GM18951 (cell line): ENCODE data around the gene RIPOR3.

Experiments used
- POLR2A ChIP-seq: IDR thresholded peaks from 4 replicates; pipeline ENCODE4 v1.6.1; 2011; ENCODE audit warnings: mild to moderate bottlenecking; ENCODE audit not compliant: insufficient read length, insufficient read depth; ENCODE audit errors: extremely low read depth
- in situ Hi-C: fragments of 300-500 bp; cut with MboI; formaldehyde crosslinking; loops from one replicate; pipeline ENCODE4 v1.12.0; 2022; ENCODE audit warnings: low sequenced_read_pairs, mixed read lengths, inconsistent platforms; ENCODE audit not compliant: unreplicated experiment

Gene RIPOR3

GRCh38 chr20:50728486-50728980, 37.2 kb upstream of the RIPOR3 start:
- in situ Hi-C loops = no loop called here
- TF ChIP-seq POLR2A = no peak

- no peak for TF ChIP-seq POLR2A
- in situ Hi-C loops = no loop called here
These were observed 36.6 kb upstream of the RIPOR3 start for GRCh38 chr20:50727792-50728485.

DNA sequence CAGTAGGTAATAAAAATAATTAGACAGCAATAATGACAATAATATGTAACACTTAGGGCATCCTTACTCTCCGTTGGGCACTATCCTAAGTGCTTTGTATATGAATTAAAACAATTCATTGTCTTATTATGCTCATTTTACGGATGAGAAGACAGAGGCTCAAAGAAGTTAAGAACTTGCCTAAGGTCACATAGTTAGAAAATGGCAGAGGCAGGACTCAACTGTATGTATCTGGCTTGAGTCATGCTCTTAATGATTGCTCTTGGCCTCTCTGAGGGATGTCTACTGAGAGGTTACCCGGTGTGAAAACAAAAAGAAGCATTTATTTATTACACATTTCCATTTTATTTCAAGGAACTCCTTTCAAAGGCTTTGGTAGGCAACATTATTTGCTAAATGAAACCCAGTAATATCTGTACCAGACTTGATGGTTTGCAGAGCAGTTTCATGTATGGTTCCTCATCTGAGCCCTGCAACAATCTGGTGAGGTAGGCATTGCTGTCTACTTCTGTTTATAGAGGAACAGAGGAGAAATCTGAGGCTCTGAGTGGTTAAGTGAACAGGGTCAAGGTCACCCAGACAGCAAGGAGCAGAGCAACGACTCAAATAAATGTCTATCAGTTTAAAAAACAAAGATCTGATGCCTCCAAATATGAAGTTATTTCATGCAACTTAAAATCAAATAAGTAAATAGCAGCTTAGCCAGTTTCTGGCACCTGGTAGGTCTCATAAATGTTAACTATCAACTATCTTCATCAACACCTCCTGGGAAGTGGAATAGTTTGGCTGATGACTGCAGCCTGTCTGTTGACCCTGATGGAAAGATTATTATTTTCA, 35.8 kb upstream of the RIPOR3 start:
- TF ChIP-seq POLR2A = no peak
- in situ Hi-C loops = no loop called here

DNA sequence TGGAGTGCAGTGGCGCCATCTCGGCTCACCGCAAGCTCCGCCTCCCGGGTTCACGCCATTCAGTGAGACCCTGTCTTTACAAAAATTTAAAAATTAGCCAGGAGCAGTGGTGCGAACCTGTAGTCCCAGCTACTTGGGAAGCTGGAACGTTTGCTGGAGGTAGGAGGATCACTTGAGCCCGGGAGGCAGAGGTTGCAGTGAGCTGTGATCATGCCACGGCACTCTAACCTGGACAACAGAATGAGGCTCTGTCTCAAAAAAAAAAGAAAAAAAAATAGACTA, 34.3 kb upstream of the RIPOR3 start:
- no peak for TF ChIP-seq POLR2A
- in situ Hi-C loops = no loop called here

GRCh38 chr20:50724851-50725723, 33.7 kb upstream of the RIPOR3 start:
- in situ Hi-C loops = no loop called here
- no peak for TF ChIP-seq POLR2A

DNA sequence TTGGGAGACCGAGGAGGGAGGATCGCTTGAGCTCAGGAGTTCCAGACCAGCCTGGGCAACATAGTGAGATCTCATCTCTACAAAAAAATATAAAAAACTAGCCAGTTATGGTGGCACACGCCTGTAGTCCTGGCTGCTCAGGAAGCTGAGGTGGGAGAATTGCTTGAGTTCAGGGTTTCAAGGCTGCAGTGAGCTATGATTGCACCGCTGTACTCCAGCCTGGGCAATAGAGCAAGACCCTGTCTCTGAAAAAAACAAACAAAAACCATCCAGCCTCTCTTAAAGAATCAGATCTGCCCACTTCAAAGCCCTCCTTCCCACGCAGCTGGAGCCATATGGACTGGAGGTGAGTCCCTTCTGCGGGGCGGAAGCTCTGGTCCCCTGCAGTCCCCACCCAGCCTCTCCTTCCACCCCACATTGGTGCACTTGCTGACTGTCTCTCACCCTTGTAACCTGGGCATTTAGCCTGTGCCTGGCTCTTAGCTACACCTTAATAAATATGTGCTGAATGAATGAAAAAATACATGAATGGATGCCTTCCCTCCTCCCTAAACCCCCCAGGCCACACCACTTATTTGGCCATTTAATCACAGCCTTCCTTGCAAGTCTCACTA, 32.9 kb upstream of the RIPOR3 start:
- TF ChIP-seq POLR2A = no peak

DNA sequence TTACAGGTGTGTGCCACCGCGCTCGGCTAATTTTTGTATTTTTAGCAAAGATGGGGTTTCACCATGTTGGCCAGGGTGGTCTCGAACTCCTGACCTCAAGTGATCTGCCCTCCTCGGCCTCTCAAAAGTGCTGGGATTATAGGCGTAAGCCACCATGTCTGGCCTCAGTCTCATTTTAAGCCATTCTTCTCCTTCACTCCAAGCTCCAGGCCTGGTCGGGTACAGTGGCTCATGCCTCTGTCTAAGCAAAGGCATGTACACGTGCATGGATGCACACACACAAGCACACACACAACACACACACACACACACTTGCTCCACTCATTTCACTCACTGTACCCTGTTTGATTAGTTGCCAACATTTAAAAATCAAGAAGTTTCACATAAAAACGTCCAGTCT, 32.3 kb upstream of the RIPOR3 start:
- in situ Hi-C loops = no loop called here
- no peak for TF ChIP-seq POLR2A

More for the DNA sequence above, 32.9 kb upstream of the RIPOR3 start:
- in situ Hi-C loops = no loop called here

- in situ Hi-C loops = no loop called here
- TF ChIP-seq POLR2A = no peak
These were observed 31.2 kb upstream of the RIPOR3 start for GRCh38 chr20:50722424-50723155.

GRCh38 chr20:50721881-50722281, 30.5 kb upstream of the RIPOR3 start:
- TF ChIP-seq POLR2A = no peak
- in situ Hi-C loops = no loop called here

DNA sequence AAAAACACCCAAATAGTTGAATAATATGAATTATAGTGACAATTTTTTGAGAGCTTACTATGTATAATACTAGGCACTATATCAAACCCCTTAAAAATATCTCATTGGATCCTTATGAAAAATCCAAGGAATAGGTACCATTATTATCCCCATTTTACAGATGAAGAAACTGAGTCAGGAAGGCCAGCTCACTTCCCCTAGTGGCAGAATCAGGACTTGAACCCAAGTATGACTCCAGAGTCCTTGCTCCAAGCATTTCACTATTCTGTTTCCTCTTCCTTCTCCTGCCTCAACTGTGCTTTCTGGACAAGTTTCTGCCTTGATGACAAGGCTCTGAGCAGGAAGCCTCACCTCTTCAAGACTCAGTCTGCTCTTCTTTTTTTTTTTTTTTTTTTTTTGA, 29.2 kb upstream of the RIPOR3 start:
- in situ Hi-C loops = no loop called here
- no peak for TF ChIP-seq POLR2A

GRCh38 chr20:50720026-50720425, 28.7 kb upstream of the RIPOR3 start:
- TF ChIP-seq POLR2A = no peak
- in situ Hi-C loops = no loop called here

GRCh38 chr20:50719328-50719727, 28.0 kb upstream of the RIPOR3 start:
- no peak for TF ChIP-seq POLR2A
- in situ Hi-C loops = no loop called here

- TF ChIP-seq POLR2A = no peak
- in situ Hi-C loops = no loop called here
These were observed 26.8 kb upstream of the RIPOR3 start for GRCh38 chr20:50717974-50718761.
